HG02852 (cell line): ENCODE results near the gene AXDND1.
"Not testable (repeated sequence)": the region's sequence is repeated elsewhere in the genome, so short reads cannot be mapped to it uniquely, and the experiment has no call there.

Experiments
- ATAC-seq: cut with Tn5 transposase; IDR thresholded peaks from one replicate; pipeline ENCODE4 v1.9.1; 2021; ENCODE audit warnings: mild to moderate bottlenecking, moderate library complexity; ENCODE audit not compliant: unreplicated experiment

Gene AXDND1

GRCh38 chr1:179459606-179460206 lies 93.9 kb downstream of the AXDND1 start:
- ATAC-seq = not testable (repeated sequence)

- ATAC-seq = not testable (repeated sequence)
Measured at GRCh38 chr1:179465661-179466060, 99.9 kb downstream of the AXDND1 start.

DNA sequence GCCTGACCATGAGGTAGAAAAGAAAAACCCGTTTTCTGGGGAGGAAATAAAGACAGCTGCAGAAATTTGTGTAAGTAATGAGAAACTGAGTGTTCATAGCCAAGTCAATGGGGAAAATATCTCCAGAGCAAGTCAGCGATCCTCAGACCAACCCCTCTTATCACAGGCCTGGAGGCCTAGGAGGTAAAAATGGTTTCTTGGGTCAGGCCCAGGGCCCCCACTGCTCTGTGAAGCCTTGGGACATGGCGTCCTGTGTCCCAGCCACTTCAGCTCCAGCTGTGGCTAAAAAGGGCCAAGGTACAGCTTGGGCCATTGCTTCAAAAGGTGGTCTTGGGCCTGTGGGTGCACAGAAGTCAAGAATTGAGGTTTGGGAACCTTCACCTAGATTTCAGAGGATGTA lies 108.9 kb downstream of the AXDND1 start:
- ATAC-seq = no peak

GRCh38 chr1:179476484-179476883 lies 110.7 kb downstream of the AXDND1 start:
- ATAC-seq = no peak

- ATAC-seq = no peak
Measured at GRCh38 chr1:179478370-179478769, 112.6 kb downstream of the AXDND1 start.

- ATAC-seq = no peak
Measured at GRCh38 chr1:179490611-179491010, 124.8 kb downstream of the AXDND1 start.

- ATAC-seq = no peak
Measured at GRCh38 chr1:179493323-179493722, 127.6 kb downstream of the AXDND1 start.

GRCh38 chr1:179506199-179506598 lies 140.4 kb downstream of the AXDND1 start:
- ATAC-seq = no peak

- no peak for ATAC-seq
Measured at GRCh38 chr1:179509384-179509783, 143.6 kb downstream of the AXDND1 start.

DNA sequence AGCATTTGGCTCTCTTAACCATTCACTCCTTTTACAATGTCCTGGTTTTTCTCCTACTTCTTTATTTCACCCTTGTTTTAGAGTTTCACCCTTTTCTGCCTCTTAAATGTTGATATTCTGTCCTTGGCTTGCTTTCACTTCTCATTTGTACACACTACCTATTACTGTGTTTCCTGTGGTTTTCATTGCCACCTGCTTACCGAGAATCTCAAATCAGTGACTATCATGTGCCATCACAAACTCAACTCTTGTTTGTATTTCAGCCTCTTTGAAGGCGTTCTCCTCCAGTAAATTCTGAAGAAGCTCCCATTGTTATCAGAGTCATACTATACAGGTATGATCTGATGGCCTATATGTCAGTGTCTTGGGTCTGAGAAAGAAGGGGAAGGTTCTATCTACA lies 144.3 kb downstream of the AXDND1 start:
- ATAC-seq = peak; percentile 73

DNA sequence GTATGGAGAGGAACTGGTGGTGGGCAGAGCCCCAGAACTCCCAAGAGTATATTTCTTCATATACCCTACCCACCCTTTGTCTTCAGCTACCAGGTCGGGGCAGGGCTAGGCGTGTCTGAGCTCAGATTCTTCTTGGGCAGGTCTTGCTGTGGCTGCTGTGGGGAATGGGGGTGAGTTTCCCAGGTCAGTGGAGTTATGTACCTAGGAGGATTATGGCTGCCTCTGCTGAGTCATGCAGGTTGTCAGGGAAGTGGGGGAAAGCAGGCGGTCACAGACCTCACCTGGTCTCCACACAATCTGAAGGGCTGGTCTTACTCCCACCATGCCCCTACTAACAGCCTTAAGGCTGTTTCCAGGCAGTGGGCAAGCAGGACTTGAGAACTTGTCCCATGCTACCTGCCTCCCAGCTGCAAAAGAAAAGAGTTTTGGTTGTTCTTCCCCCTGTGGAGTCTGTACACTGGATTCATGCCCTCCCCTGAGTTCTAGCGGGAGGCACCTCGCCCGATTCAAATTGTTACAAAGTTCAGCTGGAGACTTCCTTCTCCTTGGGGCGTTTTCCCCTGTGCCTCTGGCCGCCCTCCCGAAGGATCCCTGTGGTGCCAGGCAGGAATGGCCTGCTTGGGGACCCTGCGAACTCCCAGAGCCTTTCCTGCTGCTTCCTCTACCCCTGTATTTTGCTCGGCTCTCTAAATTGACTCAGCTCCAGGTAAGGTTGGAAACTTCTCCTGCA lies 151.4 kb downstream of the AXDND1 start:
- ATAC-seq = no peak

DNA sequence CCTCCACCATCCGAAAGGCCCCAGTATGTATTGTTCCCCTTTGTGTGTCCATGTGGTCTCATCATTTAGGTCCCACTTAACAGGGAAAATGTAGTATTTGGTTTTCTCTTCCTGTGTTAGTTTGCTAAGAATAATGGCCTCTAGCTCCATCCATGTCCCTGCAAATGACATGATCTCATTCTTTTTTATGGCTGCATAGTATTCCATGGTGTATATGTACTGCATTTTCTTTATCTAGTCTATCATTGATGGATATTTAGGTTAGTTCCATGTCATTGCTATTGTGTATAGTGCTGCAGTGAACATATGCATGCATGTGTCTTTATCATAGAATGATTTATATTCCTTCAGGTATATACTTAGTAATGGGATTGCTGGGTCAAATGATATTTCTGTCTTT lies 152.8 kb downstream of the AXDND1 start:
- ATAC-seq = not testable (repeated sequence)

DNA sequence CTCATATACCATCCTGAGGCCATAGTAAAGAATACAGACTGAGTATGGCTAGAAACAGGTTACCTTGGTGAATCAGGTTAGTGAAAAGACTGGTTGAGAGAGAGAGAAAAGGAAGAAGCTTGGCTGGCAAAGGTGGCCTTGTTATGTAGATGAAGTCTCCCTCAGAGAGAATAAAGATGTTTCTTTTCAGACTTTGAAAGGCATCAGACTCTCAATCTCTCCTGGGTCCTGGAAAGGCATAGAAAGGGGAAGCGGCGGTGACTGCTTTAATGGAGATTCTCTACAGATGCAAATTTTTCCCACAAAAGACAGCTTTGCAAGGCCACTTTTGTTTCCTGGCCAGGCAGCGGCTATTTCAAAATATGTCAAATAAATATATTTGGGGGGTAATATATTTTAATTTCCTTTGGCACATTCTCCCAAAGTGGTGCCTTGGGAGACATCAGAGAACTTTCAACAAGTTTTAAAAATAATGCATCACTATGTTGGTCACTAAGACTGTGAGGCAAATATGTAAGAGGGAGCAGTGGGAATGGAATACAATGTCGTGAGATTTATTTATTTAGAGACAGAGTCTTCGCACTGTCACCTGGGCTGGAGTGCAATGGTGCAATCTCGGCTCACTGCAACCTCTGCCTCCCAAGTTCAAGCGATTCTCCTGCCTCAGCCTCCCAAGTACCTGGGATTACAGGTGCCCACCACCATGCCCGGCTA lies 163.9 kb downstream of the AXDND1 start:
- ATAC-seq = no peak

GRCh38 chr1:179530352-179530751 lies 164.6 kb downstream of the AXDND1 start:
- ATAC-seq = no peak

DNA sequence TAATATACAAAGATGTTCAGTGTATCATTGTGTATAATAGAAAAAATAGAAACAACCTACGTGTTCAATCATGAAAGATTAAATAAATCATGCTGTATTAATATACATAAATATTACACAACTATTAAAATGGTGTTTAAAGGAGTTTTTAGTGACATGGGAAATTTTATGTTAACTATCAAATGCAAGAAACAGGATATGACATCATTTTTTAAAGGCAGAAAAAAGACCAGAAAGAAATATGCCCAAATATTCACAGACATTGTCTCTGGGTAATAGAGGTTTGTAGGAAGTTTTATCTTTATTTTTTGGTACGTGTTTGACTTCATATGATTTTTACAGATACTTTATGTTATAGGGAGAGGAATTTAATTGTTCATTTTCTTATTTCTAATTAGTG lies 176.0 kb downstream of the AXDND1 start:
- no peak for ATAC-seq

DNA sequence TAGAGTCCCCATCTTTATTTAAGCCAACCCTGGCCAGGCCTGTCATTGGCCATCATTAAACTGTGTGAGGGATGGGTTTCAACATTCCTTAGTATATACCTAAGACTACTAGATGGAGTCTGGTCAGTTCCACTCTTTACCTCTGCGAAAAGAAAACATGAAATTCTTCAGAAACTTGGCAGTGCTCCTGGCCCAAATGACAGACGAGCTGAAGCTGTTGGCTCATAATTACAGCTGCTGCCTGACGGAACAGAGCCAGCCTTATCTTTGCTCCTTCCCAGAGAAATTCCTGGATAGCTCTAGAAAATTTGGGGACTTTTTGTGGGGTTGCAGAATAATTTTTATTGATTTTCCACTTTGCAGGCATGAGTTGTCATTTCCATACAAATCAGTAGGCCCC lies 179.6 kb downstream of the AXDND1 start:
- no peak for ATAC-seq

- ATAC-seq = no peak
Measured at GRCh38 chr1:179547021-179547535, 181.3 kb downstream of the AXDND1 start.

DNA sequence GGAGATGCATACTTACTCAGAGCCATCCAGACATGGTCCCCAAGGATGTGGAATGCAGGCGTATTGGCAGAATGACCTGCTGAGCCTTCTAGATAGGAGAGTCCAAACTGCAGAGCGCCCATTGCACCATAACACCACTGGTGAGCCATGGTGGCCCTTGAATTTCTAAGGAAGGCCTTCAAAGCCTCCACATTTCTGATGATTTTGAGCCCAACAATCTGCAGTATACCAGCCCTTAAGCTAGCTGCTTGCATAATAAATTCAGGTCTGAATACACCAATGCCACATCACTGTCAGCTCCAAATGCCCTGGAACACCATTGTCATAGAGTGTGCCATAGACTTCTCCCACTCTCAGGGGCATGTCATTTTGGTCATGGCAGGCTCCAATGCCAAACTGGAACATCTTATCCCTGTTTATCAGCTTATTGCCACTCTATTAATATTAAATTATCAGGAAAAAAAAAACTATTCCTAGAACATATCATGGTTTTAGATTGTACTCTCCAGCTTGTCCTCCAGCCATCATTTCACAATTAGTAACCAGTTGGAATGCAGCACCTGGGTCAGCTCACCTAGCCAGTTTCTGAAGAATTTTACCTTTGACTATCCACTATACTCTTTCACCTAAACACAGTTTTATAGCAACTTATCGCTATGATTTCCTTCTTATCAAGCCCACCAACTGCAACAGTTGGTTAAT lies 183.0 kb downstream of the AXDND1 start:
- ATAC-seq = no peak

DNA sequence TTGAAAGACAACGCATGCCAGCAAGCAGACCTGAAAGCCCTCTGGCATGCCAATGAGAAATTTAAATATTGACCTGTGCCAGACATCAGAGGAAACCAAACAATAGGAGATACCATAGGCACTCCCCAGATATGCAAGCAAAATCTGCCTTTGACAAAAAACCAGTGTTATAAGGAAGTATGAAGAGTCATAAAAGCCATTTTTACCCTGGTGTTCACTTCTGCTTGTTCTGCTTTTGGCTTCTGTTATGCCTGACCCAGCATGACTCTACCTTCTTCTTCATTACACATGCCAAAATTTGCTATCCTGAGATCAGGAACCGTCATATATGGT lies 183.6 kb downstream of the AXDND1 start:
- ATAC-seq = no peak

- ATAC-seq = peak; percentile 87
Measured at GRCh38 chr1:179550746-179551682, 185.2 kb downstream of the AXDND1 start.
